GM18499 (cell line): ENCODE results near the gene CRYGN.

Source experiments
- ATAC-seq: cut with Tn5 transposase; IDR thresholded peaks from one replicate; pipeline ENCODE4 v1.9.1; 2021; ENCODE audit warnings: moderate number of reproducible peaks; ENCODE audit not compliant: insufficient read depth, unreplicated experiment

The CRYGN gene

GRCh38 chr7:151394076-151395035 lies 45.6 kb downstream of the CRYGN start:
- no peak for ATAC-seq

GRCh38 chr7:151393031-151393977 lies 46.6 kb downstream of the CRYGN start:
- ATAC-seq: no peak

- ATAC-seq: no peak
Measured at GRCh38 chr7:151392426-151392825, 47.5 kb downstream of the CRYGN start.

GRCh38 chr7:151392002-151392401 lies 47.9 kb downstream of the CRYGN start:
- no peak for ATAC-seq

GRCh38 chr7:151391358-151391730 lies 48.6 kb downstream of the CRYGN start:
- no peak for ATAC-seq

GRCh38 chr7:151390598-151391357 lies 49.2 kb downstream of the CRYGN start:
- ATAC-seq: no peak

GRCh38 chr7:151389768-151390597 lies 50.0 kb downstream of the CRYGN start:
- ATAC-seq: no peak

- ATAC-seq: no peak
Measured at GRCh38 chr7:151389096-151389767, 50.7 kb downstream of the CRYGN start.

- ATAC-seq: no peak
Measured at GRCh38 chr7:151388430-151388829, 51.5 kb downstream of the CRYGN start.

- ATAC-seq: no peak
Measured at GRCh38 chr7:151388007-151388297, 52.0 kb downstream of the CRYGN start.

GRCh38 chr7:151387161-151388006 lies 52.6 kb downstream of the CRYGN start:
- no peak for ATAC-seq

GRCh38 chr7:151386301-151387160 lies 53.4 kb downstream of the CRYGN start:
- ATAC-seq: no peak

- no peak for ATAC-seq
Measured at GRCh38 chr7:151385626-151386300, 54.2 kb downstream of the CRYGN start.

GRCh38 chr7:151384776-151385625 lies 54.9 kb downstream of the CRYGN start:
- ATAC-seq: no peak

- ATAC-seq: no peak
Measured at GRCh38 chr7:151384352-151384697, 55.6 kb downstream of the CRYGN start.
